GM12878 (cell line): ENCODE results near the gene CLEC6A. TPM values are rescaled to one million over a fixed set of nuclear protein-coding genes. Genes with fewer than 3 reads are reported as not detected.
"Not testable (repeated sequence)": the region's sequence is repeated elsewhere in the genome, so short reads cannot be mapped to it uniquely, and the experiment has no call there.

ENCODE experiments used
- ATAC-seq: fragments of 200-7000 bp; cut with Tn5 transposase; 3 replicates; pipeline ENCODE4 v1.9.1; 2020; ENCODE audit warnings: mild to moderate bottlenecking, moderate library complexity
- BruUV-seq: library from RNA; stranded (reverse); fragments of 400-500 nt; replicated peaks from 2 replicates; lab custom pipeline; 2021; lab: Mats Ljungman, UMichigan
- CTCF ChIA-PET: fragments of 300-600 bp; sonication (Branson Sonifier 250); formaldehyde crosslinking; extraction: SDS; loops from one replicate; lab custom pipeline; 2021; ENCODE audit warnings: inconsistent platforms; lab: Yijun Ruan, JAX
- POLR2A ChIA-PET: fragments of 350-600 bp; formaldehyde crosslinking; extraction: SDS; loops from one replicate; lab custom pipeline; 2021; ENCODE audit warnings: inconsistent platforms; lab: Charles Lee
- RAD21 ChIA-PET: fragments of 300-600 bp; sonication (Branson Sonifier 250); formaldehyde crosslinking; loops from one replicate; lab custom pipeline; 2023; ENCODE audit warnings: antibody characterized with exemption; ENCODE audit not compliant: unreplicated experiment; lab: Charles Lee
- SMC1A ChIA-PET: fragments of 300-600 bp; sonication (Branson Sonifier 250); formaldehyde crosslinking; loops from one replicate; lab custom pipeline; 2023; ENCODE audit not compliant: unreplicated experiment, uncharacterized antibody; lab: Charles Lee
- DNase-seq: peaks from one replicate; pipeline ENCODE4 v3.0.0-alpha.2; 2011; ENCODE audit warnings: low read depth, low spot score
- FAIRE-seq: peaks from 3 replicates; lab custom pipeline; 2011; peaks lifted over from hg19 to GRCh38; lab: Jason Lieb, UNC
- H2AFZ ChIP-seq: 2 replicates; pipeline ENCODE4 v1.6.0; 2011; ENCODE audit warnings: low read depth, low read length, control low read depth; ENCODE audit not compliant: control insufficient read depth
- H3K27ac ChIP-seq: 2 replicates; pipeline ENCODE4 v1.5.1; 2011; ENCODE audit warnings: control low read depth; ENCODE audit not compliant: control insufficient read depth, insufficient read depth
- H3K27me3 ChIP-seq, 2 experiments: replicated peaks in 1 of 2; 2 replicates each; pipeline versions ENCODE4 v1.6.0 to v1.6.1; 2011; ENCODE audit warnings: low read length in 1 of 2; ENCODE audit not compliant: control insufficient read depth in 2 of 2, insufficient read depth in 2 of 2
- H3K36me3 ChIP-seq, 2 experiments: 2 replicates each; pipeline ENCODE4 v1.5.1; 2011; ENCODE audit warnings: low read length in 1 of 2; ENCODE audit not compliant: control insufficient read depth in 2 of 2, insufficient read depth in 2 of 2
- H3K4me1 ChIP-seq: 2 replicates; pipeline ENCODE4 v1.6.1; 2011; ENCODE audit warnings: mild to moderate bottlenecking, low read length, moderate library complexity, mixed read lengths; ENCODE audit not compliant: control insufficient read depth, insufficient read depth
- H3K4me2 ChIP-seq: 2 replicates; pipeline ENCODE4 v1.6.0; 2011; ENCODE audit warnings: control low read depth; ENCODE audit not compliant: control insufficient read depth, insufficient read depth
- H3K4me3 ChIP-seq: fragments of 200-600 bp; sonication (generic); 2 replicates; pipeline ENCODE4 v1.5.1; 2016
- H3K79me2 ChIP-seq: 2 replicates; pipeline ENCODE4 v1.6.0; 2011; ENCODE audit warnings: low read length; ENCODE audit not compliant: control insufficient read depth, insufficient read depth
- H3K9ac ChIP-seq: 2 replicates; pipeline ENCODE4 v1.8.0; 2011; ENCODE audit warnings: low read length, control low read depth, mixed read lengths; ENCODE audit not compliant: control insufficient read depth, insufficient read depth
- H3K9me3 ChIP-seq: replicated peaks from 3 replicates; pipeline ENCODE4 v1.5.1; 2011; ENCODE audit warnings: mild to moderate bottlenecking, low read length; ENCODE audit not compliant: control insufficient read depth, insufficient read depth
- H4K20me1 ChIP-seq: 2 replicates; pipeline ENCODE4 v1.6.0; 2011; ENCODE audit not compliant: control insufficient read depth, insufficient read depth
- BCL3 ChIP-seq: IDR thresholded peaks from 2 replicates; pipeline ENCODE4 v1.6.1; 2011; ENCODE audit warnings: borderline replicate concordance, low read depth, mild to moderate bottlenecking, moderate library complexity, low read length; ENCODE audit not compliant: insufficient read depth, poor library complexity, severe bottlenecking
- CBX3 ChIP-seq: fragments of 200-600 bp; sonication (generic); IDR thresholded peaks from 2 replicates; pipeline ENCODE4 v1.6.1; 2016; ENCODE audit warnings: low read depth, borderline replicate concordance
- CHD4 ChIP-seq: fragments of 200-600 bp; sonication (generic); IDR thresholded peaks from 2 replicates; pipeline ENCODE4 v1.6.1; 2016; ENCODE audit warnings: mild to moderate bottlenecking
- HDAC6 ChIP-seq: fragments of 200-600 bp; sonication (generic); IDR thresholded peaks from one replicate; pipeline ENCODE4 v1.8.0; 2017; ENCODE audit warnings: antibody characterized with exemption; ENCODE audit not compliant: unreplicated experiment
- HSF1 ChIP-seq: fragments of 150-350 bp; IDR thresholded peaks from 2 replicates; pipeline ENCODE4 v1.6.1; 2014; ENCODE audit warnings: mild to moderate bottlenecking, low read depth, low read length
- NR2F1 ChIP-seq: fragments of 450-650 bp; conservative IDR thresholded peaks from 2 replicates; pipeline ENCODE4 v1.6.1; 2017; ENCODE audit warnings: mild to moderate bottlenecking
- RAD21 ChIP-seq: IDR thresholded peaks from 2 replicates; pipeline ENCODE4 v1.6.1; 2011; ENCODE audit warnings: mild to moderate bottlenecking, low read depth, low read length, moderate library complexity; ENCODE audit not compliant: insufficient read depth
- RUNX3 ChIP-seq: IDR thresholded peaks from 2 replicates; pipeline ENCODE4 v1.6.1; 2012; ENCODE audit warnings: low read length, inconsistent platforms
- TCF12 ChIP-seq: IDR thresholded peaks from 2 replicates; pipeline ENCODE4 v1.6.1; 2011; ENCODE audit warnings: low read depth, mild to moderate bottlenecking, low read length
- ZNF274 ChIP-seq: IDR thresholded peaks from one replicate; pipeline ENCODE4 v1.8.0; 2011; ENCODE audit not compliant: insufficient read length, insufficient read depth
- ZNF384 ChIP-seq: IDR thresholded peaks from 2 replicates; pipeline ENCODE4 v1.6.1; 2012; ENCODE audit warnings: low read depth, mild to moderate bottlenecking, low read length, improper control_type of control experiment, borderline replicate concordance
- ZNF592 ChIP-seq: fragments of 450-650 bp; IDR thresholded peaks from 2 replicates; pipeline ENCODE4 v1.6.1; 2017; ENCODE audit warnings: mild to moderate bottlenecking, moderate library complexity
- WGBS: methylation state at CpG from one replicate; pipeline ENCODE4 v1.1.6; 2016; ENCODE audit warnings: low lambda C conversion rate; ENCODE audit not compliant: insufficient replicate concordance, insufficient coverage; ENCODE audit errors: missing lambda C conversion rate; 5-methylcytosine and 5-hydroxymethylcytosine counted together
- in situ Hi-C: fragments of 300-500 bp; cut with MboI; formaldehyde crosslinking; loops from 9 replicates; pipeline ENCODE4 v1.14.3; 2018; ENCODE audit warnings: mixed read lengths
- intact Hi-C: fragments of 100-400 bp; cut with micrococcal nuclease; formaldehyde crosslinking; loops from one replicate; pipeline ENCODE4 v1.14.2; 2022; ENCODE audit not compliant: unreplicated experiment
- polyA plus RNA-seq, 11 experiments: library from polyadenylated mRNA; depleted of rRNA in 4 of 11; unstranded in 6 of 11; stranded (reverse) in 5 of 11; fragments of >200 nt; fragmentation: Nextera tagmentation in 4 of 11; fragmentation: Illumina TruSeq in 1 of 11; extraction: Ambion mirVana in 4 of 11; extraction: Trizol in 1 of 11; gene quantifications; 1 replicate in 1 of 11; 2 replicates in 10 of 11; pipeline versions ENCODE4 v1.2.1 to v1.2.3, GENCODE V29; 2011 to 2016; ENCODE audit warnings: inconsistent platforms in 2 of 11, missing spikeins in 2 of 11, low read depth in 1 of 11
- total RNA-seq, 4 experiments: library from RNA; depleted of rRNA in 3 of 4; stranded (reverse); fragments of >200 nt in 3 of 4; fragmentation: Illumina TruSeq in 1 of 4; extraction: Trizol in 1 of 4; gene quantifications; 2 replicates each; pipeline versions ENCODE4 v1.2.1 to v1.2.3, GENCODE V29; 2013 to 2021
- TF ChIP-seq, protein P1 (sequence below): fragments of 450-650 bp; IDR thresholded peaks from 2 replicates; pipeline ENCODE4 v1.6.1; 2018; ENCODE audit warnings: mild to moderate bottlenecking, low read depth, moderate library complexity; ENCODE audit not compliant: partially characterized antibody

The CLEC6A gene
- total and polyA plus RNA-seq, 10 of the 15 experiments (the other 5 are each of a cell fraction or from before 2014, with no cell fraction given) = not detected

- TF ChIP-seq ZNF592 = no peak
- TF ChIP-seq HSF1 = no peak
- no peak for TF ChIP-seq BCL3
- no peak for TF ChIP-seq NR2F1
- TF ChIP-seq CBX3 = no peak
- TF ChIP-seq TCF12 = peak; percentile 61; the same call in 1 of the 2 replicates
- no peak for TF ChIP-seq RAD21
- no peak for TF ChIP-seq ZNF274
- TF ChIP-seq CHD4 = no peak
- no peak for TF ChIP-seq HDAC6
- TF ChIP-seq ZNF384 = no peak
- TF ChIP-seq, protein P1, sequence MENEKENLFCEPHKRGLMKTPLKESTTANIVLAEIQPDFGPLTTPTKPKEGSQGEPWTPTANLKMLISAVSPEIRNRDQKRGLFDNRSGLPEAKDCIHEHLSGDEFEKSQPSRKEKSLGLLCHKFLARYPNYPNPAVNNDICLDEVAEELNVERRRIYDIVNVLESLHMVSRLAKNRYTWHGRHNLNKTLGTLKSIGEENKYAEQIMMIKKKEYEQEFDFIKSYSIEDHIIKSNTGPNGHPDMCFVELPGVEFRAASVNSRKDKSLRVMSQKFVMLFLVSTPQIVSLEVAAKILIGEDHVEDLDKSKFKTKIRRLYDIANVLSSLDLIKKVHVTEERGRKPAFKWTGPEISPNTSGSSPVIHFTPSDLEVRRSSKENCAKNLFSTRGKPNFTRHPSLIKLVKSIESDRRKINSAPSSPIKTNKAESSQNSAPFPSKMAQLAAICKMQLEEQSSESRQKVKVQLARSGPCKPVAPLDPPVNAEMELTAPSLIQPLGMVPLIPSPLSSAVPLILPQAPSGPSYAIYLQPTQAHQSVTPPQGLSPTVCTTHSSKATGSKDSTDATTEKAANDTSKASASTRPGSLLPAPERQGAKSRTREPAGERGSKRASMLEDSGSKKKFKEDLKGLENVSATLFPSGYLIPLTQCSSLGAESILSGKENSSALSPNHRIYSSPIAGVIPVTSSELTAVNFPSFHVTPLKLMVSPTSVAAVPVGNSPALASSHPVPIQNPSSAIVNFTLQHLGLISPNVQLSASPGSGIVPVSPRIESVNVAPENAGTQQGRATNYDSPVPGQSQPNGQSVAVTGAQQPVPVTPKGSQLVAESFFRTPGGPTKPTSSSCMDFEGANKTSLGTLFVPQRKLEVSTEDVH = no peak
- peak; percentile 96 for TF ChIP-seq RUNX3
These were observed 37.3 kb downstream of the CLEC6A start (continued) for GRCh38 chr12:8493084-8493483.

GRCh38 chr12:8495671-8496070, 39.9 kb downstream of the CLEC6A start:
- DNase-seq, H3K4me1 ChIP-seq, RAD21 ChIA-PET, FAIRE-seq, SMC1A ChIA-PET, H3K36me3 ChIP-seq, H3K9me3 ChIP-seq, H3K4me3 ChIP-seq, in situ Hi-C loops, BruUV-seq, H3K4me2 ChIP-seq, ATAC-seq, intact Hi-C loops, POLR2A ChIA-PET, H3K27ac ChIP-seq, H3K27me3 ChIP-seq, H2AFZ ChIP-seq, H4K20me1 ChIP-seq, H3K9ac ChIP-seq, H3K79me2 ChIP-seq: not testable (repeated sequence)
- 23% methylated on average over 4 of the region's 4 CpGs for WGBS
- CTCF ChIA-PET = interaction anchor here (1.1 kb wide), 1 partner anchor 11 kb away, joined by 3 read pairs; no protein-coding TSS in a partner anchor
